HG03520 (cell line): ENCODE measurements around the gene SSX4.
"Not testable (repeated sequence)": the region's sequence is repeated elsewhere in the genome, so short reads cannot be mapped to it uniquely, and the experiment has no call there.

ENCODE experiments used
- ATAC-seq: cut with Tn5 transposase; IDR thresholded peaks from one replicate; pipeline ENCODE4 v1.9.1; 2021; ENCODE audit warnings: mild to moderate bottlenecking, moderate library complexity; ENCODE audit not compliant: unreplicated experiment

The SSX4 gene, protein sequence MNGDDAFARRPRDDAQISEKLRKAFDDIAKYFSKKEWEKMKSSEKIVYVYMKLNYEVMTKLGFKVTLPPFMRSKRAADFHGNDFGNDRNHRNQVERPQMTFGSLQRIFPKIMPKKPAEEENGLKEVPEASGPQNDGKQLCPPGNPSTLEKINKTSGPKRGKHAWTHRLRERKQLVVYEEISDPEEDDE

DNA sequence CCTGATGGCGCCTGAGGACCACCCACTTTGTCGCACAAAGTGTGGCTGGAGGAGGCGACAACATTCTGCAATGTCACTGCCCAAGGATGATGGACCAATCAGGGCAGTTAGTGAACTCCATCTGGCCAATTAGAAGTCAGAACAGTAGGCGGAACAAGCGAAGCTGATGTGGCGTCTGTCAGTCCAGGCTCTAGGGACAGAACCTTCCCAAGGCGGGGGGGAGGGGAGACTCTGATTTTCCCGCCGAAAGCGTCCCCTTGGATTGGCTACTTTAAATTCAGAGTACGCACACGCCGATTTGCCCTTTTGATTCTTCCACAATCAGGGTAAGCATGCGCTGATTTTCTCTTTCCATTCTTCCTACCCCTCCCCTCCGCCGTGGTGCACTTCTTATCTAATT lies at the start of gene SSX4:
SSX4 (plus strand) TSS at position 301 of the 400 bp plus-strand sequence. CDS start 515 bp downstream, outside the sequence.
- not testable (repeated sequence) for ATAC-seq

DNA sequence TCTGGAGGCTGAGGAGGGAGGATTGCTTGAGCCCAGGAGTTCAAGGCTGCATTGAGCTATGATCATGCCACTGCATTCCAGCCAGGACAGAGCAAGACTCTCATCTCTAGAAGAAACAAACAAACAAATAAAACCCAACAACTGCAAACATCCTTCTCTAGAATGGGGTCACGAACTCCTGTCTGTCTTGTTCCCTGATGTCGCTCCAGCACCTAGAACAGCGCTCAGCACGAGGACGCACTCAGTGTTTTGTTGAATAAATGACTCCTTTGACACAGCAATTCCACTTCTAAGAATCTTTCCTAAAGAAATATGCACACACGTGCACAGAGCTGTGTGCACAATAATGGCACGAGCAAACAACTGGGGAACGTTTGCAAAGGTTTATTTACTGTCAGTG lies 37.3 kb upstream of the SSX4 start:
- ATAC-seq, result not testable (repeated sequence)

DNA sequence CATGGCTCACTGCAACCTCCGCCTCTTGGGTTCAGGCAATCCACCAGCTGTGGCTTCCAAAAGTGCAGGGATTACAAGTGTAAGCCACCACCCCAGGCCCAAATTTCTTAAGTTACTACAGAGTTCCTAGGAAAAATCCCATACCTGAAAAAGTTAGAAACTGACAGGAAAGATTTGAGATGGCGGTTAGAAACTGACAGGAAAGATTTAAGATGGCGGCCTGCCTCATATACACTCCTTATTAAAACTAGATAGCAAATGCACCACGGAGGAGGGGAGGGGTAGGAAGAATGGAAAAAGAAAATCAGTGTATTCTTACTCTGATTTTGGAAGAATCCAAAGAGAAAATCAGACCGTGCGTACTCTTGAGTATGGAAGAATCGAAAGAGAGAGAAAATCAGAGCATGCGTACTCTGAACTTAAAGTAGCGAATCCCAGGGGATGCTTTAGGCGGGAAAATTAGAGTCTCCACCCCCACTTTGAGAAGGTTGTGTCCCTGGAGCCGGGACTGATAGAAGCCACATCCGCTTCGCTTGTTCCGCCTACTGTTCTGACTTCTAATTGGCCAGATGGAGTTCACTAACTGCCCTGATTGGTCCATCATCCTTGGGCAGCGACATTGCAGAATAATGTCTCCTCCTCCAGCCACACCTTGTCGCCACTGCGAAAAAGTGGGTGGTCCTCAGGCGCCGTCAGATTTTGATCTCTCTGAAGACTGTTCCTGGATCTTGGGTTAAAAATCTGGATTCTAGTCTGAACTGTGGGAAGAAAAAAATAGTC lies 26.8 kb upstream of the SSX4 start, which contains the start of gene SSX3:
SSX3 (minus strand) TSS at position 389 of the 780 bp plus-strand sequence. CDS start 1,454 bp downstream, outside the sequence.
- not testable (repeated sequence) for ATAC-seq

DNA sequence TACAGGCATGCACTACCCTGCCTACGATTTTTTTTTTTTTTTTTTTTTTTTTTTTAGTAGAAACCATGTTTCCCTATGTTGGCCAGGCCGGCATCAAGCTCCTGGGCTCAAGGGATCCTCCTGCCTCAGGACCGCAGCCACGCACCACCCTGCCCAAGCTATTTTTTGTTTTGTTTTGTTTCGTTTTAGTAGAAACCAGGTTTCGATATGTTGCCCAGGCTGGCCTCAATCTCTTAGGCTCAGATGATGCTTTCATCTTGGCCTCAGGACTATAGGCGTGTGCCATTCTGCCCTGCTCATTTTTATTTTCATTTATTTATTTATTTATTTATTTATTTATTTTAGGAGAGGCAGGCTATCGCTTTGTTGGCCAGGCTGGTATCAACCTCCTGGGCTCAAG lies 25.7 kb upstream of the SSX4 start:
- no peak for ATAC-seq

DNA sequence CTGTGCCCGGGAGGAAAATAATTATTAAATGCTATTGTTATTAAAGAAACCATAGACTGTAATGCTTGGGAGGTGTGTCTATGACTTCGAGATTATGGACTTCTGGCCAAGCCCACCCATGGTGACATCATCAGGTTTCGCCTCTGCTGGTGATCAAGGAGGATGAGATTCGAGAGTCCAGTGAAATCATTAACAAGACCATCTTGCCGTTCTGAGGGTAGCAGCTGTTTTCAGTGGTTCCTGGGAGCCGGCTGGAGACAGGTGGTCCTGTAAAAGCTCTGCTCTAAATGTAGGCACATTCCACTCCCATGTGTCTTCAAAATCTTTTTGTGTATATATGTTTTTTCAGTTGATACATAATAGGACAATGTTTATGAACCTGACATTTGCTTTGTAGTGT lies 24.1 kb upstream of the SSX4 start:
- ATAC-seq, result not testable (repeated sequence)

DNA sequence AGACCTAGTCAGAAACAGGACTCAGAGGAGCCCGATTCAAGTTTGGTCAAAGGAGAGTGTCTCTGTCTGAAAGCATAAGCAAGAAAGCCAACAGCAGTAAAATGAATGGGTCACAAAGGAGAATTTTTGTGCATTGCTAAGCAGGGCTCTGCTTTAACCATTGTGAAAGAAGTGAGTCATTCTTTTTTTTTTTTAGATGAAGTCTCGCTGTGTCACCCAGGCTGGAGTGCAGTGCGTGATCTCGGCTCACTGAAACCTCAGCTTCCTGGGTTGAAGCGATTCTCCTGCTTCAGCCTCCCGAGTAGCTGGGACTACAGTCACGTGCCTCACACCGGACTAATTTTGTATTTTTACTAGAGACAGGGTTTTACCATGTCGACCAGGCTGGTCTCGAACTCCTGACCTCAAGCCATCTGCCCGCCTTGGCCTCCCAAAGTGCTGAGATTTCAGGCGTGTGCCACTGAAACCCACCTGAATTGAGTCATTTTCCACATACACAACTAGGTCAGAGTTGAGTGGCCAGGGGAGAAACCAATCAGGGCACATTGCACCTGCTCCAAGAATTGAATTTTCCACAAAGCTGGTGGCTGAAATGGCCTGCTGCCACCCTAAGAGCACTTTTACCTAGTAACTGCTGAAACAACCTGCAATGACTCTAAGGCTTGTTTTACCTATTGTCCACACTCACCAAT lies 15.5 kb upstream of the SSX4 start:
- ATAC-seq, result not testable (repeated sequence)

DNA sequence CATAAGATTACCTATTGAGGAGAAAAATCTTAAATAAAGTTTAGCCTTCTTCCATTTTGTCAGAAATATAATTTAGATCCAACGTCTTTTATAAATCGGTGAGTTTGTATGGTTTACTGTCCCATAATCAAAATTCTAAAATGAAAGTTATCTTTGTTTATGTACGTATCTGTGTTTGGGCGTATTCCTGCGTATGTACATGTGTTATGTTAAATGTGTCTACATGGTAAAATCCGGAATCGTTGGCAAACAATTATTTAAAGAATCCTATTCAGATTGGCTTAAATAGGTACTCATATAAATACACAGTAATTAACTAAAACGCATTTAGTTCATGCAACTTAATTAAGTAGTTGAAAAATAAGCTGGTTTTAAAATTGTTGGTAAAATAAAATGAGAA lies 12.9 kb upstream of the SSX4 start:
- not testable (repeated sequence) for ATAC-seq

DNA sequence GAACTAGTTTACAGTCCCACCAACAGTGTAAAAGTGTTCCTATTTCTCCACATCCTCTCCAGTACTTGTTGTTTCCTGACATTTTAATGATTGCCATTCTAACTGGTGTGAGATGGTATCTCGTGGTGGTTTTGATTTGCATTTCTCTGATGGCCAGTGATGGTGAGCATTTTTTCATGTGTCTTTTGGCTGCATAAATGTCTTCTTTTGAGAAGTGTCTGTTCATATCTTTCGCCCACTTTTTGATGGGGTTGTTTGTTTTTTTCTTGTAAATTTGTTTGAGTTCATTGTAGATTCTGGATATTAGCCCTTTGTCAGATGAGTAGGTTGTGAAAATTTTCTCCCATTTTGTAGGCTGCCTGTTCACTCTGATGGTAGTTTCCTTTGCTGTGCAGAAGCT lies 13.6 kb downstream of the SSX4 start:
- ATAC-seq, result not testable (repeated sequence)

DNA sequence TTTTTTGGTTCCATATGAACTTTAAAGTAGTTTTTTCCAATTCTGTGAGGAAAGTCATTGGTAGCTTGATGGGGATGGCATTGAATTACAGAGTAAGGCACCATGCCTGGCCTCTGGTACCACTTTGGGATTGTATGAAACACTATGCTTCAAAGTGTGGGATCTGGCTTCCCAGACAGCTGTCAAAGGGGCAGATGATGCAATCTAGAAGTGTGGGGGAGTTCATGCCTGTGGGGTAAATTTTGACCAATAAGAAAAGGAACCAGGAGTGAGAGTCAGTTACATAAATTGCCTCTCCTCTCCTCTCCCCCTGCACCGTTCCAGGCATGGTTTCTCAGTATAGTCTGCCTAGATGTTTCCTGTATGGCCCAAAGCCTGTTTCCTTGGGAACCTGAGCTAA lies 14.5 kb downstream of the SSX4 start:
- not testable (repeated sequence) for ATAC-seq

DNA sequence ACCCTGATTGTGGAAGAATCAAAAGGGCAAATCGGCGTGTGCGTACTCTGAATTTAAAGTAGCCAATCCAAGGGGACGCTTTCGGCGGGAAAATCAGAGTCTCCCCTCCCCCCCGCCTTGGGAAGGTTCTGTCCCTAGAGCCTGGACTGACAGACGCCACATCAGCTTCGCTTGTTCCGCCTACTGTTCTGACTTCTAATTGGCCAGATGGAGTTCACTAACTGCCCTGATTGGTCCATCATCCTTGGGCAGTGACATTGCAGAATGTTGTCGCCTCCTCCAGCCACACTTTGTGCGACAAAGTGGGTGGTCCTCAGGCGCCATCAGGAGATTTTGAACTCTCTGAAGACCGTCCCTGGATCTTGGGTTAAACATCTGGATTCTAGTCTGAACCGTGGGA lies 28.5 kb downstream of the SSX4 start, which contains the start of gene SSX4B:
SSX4B (minus strand) TSS at position 101 of the 400 bp plus-strand sequence. CDS start 588 bp downstream, outside the sequence.
- ATAC-seq, result not testable (repeated sequence)

DNA sequence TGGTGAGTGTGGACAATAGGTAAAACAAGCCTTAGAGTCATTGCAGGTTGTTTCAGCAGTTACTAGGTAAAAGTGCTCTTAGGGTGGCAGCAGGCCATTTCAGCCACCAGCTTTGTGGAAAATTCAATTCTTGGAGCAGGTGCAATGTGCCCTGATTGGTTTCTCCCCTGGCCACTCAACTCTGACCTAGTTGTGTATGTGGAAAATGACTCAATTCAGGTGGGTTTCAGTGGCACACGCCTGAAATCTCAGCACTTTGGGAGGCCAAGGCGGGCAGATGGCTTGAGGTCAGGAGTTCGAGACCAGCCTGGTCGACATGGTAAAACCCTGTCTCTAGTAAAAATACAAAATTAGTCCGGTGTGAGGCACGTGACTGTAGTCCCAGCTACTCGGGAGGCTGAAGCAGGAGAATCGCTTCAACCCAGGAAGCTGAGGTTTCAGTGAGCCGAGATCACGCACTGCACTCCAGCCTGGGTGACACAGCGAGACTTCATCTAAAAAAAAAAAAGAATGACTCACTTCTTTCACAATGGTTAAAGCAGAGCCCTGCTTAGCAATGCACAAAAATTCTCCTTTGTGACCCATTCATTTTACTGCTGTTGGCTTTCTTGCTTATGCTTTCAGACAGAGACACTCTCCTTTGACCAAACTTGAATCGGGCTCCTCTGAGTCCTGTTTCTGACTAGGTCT lies 43.8 kb downstream of the SSX4 start:
- not testable (repeated sequence) for ATAC-seq

DNA sequence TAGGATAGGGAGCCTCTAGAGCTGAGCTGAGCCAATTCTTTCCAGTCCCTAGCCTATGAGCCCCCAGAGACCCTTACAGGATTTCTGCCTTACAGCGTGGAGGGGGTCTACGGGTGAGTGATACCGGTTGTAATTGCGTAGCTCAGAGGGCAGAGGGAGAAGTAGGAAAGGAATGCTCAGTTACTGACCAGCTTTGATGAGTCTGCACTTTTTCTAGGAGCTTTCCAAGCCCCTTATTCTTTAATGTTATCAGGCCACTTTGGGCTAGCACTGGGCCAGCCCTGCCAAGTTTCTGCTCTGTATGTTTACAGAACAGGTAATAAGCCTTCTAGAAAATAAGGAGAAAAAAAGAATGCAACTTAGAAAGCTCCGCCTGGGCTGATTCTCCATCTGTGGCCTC lies 46.3 kb downstream of the SSX4 start:
- ATAC-seq, result not testable (repeated sequence)

DNA sequence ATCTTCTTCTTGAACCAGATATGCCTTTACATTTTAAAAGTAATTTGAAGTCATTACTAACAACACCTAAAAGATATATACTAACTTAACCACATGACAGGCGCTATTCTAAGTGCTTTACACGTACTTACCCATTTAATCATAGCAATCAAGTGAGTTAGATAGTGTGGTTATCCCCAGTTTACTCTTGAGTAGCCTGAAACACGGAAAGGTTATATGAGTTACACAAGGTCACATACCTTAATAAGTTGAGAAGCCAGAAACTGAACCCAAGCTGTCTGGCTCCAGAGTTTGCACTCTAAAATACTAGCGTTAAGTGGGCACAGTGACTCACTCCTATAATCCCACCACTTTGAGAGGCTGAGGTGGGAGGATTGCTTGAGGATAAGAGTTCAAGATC lies 46.8 kb downstream of the SSX4 start:
- not testable (repeated sequence) for ATAC-seq

DNA sequence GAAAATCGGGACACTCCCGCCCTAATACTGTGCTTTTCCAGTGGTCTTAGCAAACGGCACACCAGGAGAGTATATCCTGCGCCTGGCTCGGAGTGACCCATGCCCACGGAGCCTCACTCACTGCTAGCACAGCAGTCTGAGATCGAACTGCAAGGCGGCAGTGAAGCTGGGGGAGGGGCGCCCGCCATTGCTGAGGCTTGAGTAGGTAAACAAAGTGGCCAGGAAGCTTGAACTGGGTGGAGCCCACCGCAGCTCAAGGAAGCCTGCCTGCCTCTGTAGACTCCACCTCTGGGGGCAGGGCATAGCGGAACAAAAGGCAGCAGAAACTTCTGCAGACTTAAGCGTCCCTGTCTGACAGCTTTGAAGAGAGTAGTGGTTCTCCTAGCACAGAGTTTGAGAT lies 50.4 kb downstream of the SSX4 start:
- ATAC-seq, result not testable (repeated sequence)
